GM11168 (cell line): ENCODE data around the gene TSPAN5.
"Not testable (repeated sequence)": the region's sequence is repeated elsewhere in the genome, so short reads cannot be mapped to it uniquely, and the experiment has no call there.

Experiments used
- in situ Hi-C: fragments of 300-500 bp; cut with MboI; formaldehyde crosslinking; loops from one replicate; pipeline ENCODE4 v1.12.0; 2022; ENCODE audit warnings: low sequenced_read_pairs; ENCODE audit not compliant: unreplicated experiment

Gene TSPAN5

GRCh38 chr4:98479590-98479989, 178.8 kb downstream of the TSPAN5 start:
- in situ Hi-C loops = not testable (repeated sequence)

DNA sequence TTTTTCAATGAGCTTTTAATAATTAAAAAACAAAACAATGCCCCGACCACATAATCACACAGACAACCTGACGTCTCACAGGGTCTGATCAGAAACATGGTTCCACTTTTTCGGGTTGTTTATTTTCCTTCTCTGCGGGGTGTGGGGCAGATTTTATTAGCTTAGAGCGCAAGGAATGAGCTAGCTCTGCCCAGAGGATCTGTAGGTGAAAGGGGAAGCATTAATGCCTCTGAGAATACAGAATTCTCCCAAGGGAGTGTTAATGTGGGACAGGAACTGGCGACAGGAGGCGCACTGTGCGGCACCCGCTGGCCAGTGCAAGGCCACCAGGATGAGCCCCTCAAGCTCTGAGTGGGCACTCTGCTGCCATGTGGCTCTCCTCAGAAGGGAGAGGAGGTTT, 181.5 kb downstream of the TSPAN5 start:
- in situ Hi-C loops = no loop called here

GRCh38 chr4:98474408-98474844, 184.0 kb downstream of the TSPAN5 start:
- in situ Hi-C loops = no loop called here

GRCh38 chr4:98473046-98473445, 185.4 kb downstream of the TSPAN5 start:
- in situ Hi-C loops = no loop called here

DNA sequence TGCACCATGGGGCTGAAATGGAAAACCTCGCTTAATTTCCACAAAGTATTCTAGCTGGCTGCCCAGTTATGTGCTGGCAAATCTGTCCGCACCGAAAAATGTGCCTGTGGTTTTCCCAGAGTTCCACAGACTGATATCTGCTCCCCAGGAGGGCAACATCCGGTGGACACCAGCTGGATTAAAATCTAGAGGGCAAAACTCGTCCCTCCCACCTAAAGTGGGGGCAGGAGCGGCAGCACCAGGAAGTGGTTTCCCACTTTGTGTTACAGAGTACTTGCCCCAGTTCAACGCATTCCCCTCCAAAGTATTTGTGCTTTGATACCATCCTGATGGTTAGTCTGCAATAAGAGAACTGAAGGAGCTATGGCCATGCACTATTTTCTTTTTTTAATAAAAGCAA, 187.6 kb downstream of the TSPAN5 start:
- in situ Hi-C loops = no loop called here

DNA sequence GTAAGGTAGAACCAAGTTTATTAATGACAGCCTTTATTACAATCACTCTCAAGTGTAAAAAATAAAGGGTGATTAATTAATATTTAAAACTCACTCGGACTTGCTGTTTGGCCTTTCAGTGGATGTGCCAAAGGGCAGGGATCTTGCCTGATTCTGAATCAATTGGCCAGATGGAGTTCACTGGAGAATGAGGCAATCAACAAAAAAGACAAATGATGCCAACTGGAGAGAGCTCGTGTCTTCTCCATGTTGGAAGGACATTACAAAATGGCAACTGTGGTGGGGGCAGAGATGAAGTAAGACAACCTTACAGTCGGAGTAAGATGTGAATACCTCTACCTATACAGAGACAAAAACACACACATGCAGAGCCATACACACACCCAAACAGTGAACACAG, 188.0 kb downstream of the TSPAN5 start:
- in situ Hi-C loops = no loop called here

DNA sequence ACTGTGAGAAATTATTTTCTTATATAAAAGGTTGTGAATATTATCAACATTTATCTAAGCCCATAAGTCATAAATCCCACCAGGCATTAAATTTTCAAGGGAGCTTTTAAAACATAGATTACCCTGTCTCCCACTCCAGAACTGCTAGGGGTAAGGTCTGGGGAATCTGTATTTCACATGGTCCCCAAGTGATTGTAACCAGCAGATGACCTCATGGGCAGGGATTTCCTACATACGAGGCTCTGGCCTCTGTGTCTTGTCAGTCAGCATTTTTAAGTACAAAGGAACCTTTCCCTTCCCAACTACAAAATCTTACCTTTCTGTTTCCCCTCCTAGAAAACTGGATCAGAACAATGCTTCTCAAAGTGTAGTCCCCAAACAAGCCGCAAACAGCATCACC, 188.6 kb downstream of the TSPAN5 start:
- in situ Hi-C loops = no loop called here

DNA sequence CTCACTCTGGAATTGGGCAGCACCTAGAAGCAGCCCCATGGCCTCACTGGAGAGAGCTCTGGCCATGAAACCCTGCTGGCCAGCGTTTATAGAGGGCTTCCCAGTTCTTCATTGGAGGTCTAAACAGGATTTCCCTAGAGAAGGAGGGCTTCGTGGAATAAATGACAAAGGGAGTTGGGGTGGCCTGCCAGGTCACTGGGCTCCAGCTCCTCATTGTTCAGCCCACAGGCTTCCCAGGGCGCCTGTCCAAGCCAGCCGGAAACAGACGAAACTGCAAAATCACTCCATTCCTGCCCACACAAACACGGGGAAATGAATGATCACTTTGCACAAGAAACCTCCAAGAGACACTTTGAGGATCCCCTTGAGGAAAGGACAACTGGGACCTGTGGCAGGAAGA, 189.7 kb downstream of the TSPAN5 start:
- in situ Hi-C loops = no loop called here

DNA sequence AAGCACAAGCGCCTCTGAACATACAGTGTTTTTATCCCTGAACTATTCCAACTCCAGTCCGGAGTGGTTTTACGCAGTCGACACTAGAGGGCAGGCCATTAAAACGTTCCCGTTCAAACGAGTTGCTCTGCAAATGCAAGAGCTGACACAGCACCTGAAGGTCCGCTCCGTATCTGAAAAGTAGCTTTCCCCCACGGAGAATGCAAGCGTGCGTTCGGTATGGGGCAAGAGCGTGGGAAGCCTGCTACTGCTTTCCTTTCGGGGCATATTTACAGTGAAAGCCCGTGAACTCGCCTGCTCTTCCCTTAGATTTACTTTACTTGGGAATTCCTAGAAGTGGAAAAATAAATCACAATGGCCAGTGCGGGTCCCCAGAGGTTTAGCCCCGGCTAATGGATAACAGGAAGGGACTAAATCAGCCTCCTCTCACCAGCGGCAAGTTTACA, 190.8 kb downstream of the TSPAN5 start:
- in situ Hi-C loops = no loop called here

GRCh38 chr4:98466868-98467599, 191.4 kb downstream of the TSPAN5 start:
- in situ Hi-C loops = no loop called here

DNA sequence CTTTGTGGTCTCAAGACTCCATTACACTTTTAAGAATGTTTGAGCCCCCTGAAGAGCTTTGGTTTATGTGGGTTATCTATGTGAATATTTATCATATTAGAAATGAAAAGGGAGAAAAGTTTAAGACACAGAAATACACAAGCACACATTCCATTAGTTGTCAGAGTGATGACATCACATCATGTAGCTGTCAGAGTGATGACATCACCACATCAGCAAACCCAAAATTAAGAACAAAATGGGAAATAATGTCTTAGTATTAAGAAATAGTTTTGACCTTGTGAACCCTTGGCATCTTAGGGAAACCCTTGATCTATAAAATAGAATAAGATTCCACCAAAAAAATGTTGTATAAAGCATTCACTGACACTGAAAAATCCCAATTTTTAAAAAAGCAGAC, 195.9 kb downstream of the TSPAN5 start:
- in situ Hi-C loops = no loop called here

GRCh38 chr4:98461121-98461865, 197.1 kb downstream of the TSPAN5 start:
- in situ Hi-C loops = not testable (repeated sequence)

DNA sequence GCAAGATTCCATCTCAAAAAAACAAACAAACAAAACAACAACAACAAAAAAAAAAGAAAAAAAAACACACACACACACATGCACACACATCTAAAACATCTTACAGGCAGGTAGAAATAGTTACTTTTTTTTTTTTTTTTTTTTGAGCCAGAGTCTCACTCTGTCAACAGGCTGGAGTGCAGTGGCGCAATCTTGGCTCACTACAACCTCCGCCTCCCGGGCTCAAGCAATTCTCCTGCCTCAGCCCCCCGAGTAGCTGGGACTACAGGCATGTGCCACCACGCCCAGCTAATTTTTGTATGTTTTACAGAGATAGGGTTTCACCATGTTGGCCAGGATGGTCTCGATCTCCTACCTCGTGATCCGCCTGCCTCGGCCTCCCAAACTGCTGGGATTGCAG, 201.0 kb downstream of the TSPAN5 start:
- in situ Hi-C loops = not testable (repeated sequence)

- in situ Hi-C loops = no loop called here
Measured at GRCh38 chr4:98452091-98452490, 206.3 kb downstream of the TSPAN5 start.

GRCh38 chr4:98448908-98449307, 209.5 kb downstream of the TSPAN5 start:
- in situ Hi-C loops = no loop called here

DNA sequence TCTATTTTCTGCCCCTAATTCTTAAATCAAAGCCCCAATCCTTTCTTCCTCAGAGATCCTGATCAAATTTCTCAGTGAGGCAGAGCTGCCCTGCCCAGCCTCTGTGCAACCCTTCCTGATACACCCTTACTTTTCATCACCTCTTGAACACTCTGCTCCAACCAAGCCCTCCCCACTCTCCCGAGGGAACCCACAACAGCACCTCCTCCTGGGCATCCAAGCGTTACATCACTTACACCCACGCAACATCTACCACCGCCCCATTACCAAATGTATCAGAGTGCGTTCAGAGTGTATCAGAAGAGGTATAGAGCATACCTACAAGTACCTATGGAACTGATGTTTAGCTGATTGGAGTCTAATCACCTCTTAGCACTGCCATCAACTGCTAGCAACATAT, 210.8 kb downstream of the TSPAN5 start:
- in situ Hi-C loops = no loop called here

- in situ Hi-C loops = no loop called here
Measured at GRCh38 chr4:98446499-98447375, 211.7 kb downstream of the TSPAN5 start.

GRCh38 chr4:98444371-98444770, 214.0 kb downstream of the TSPAN5 start:
- in situ Hi-C loops = no loop called here

GRCh38 chr4:98434816-98435215, 223.6 kb downstream of the TSPAN5 start:
- in situ Hi-C loops = no loop called here

GRCh38 chr4:98433691-98434090, 224.7 kb downstream of the TSPAN5 start:
- in situ Hi-C loops = no loop called here
